B cell (primary cell): ENCODE results near the gene GRPEL1. TPM values are rescaled to one million over a fixed set of nuclear protein-coding genes. Genes with fewer than 3 reads are reported as not detected.
A peak's percentile ranks its signal among the peaks of the same experiment; 100 is the strongest.

Source experiments
- ATAC-seq: fragments of 200-7000 bp; cut with Tn5 transposase; one replicate; pipeline ENCODE4 v1.10.0; 2021; ENCODE audit warnings: low read depth, mild to moderate bottlenecking, moderate number of reproducible peaks, moderate library complexity
- CTCF ChIA-PET: fragments of 350-600 bp; sonication (Branson Sonifier 250); formaldehyde crosslinking; loops from one replicate; lab custom pipeline; 2021; ENCODE audit warnings: antibody characterized with exemption, inconsistent platforms; lab: Charles Lee
- POLR2A ChIA-PET: fragments of 350-600 bp; sonication (Branson Sonifier 250); formaldehyde crosslinking; loops from one replicate; lab custom pipeline; 2021; ENCODE audit warnings: antibody characterized with exemption; lab: Charles Lee
- DNase-seq: peaks from one replicate; pipeline ENCODE4 v3.0.0; 2013
- H2AFZ ChIP-seq: 2 replicates; pipeline ENCODE4 v1.6.1; 2012; ENCODE audit warnings: mild to moderate bottlenecking, low read depth, low read length; ENCODE audit not compliant: insufficient read depth, poor library complexity, severe bottlenecking
- H3K27ac ChIP-seq, 2 donors: 1 replicate in 1 of 2; 2 replicates in 1 of 2; pipeline ENCODE4 v1.5.1; 2012 to 2013; ENCODE audit warnings: low read length in 2 of 2, mild to moderate bottlenecking in 2 of 2, moderate library complexity in 1 of 2
- H3K27me3 ChIP-seq, 4 experiments: fragments of 200-600 bp in 1 of 4; sonication (generic) in 1 of 4; replicated peaks in 1 of 4; 1 replicate in 2 of 4; 2 replicates in 2 of 4; pipeline versions ENCODE4 v1.6.1 to v1.7.0; 2013 to 2016; ENCODE audit warnings: low read length in 3 of 4, mild to moderate bottlenecking in 2 of 4, mixed read lengths in 1 of 4, moderate library complexity in 1 of 4; ENCODE audit not compliant: insufficient read depth in 4 of 4, control insufficient read depth in 3 of 4; ENCODE audit errors: control extremely low read depth in 1 of 4
- H3K36me3 ChIP-seq, 2 experiments: replicated peaks in 1 of 2; 1 replicate in 1 of 2; 2 replicates in 1 of 2; pipeline versions ENCODE4 v1.6.1 to v1.7.1; 2013; ENCODE audit warnings: low read length in 1 of 2; ENCODE audit not compliant: insufficient read depth in 2 of 2, control insufficient read depth in 1 of 2; ENCODE audit errors: control extremely low read depth in 1 of 2, extremely low read depth in 1 of 2
- H3K4me1 ChIP-seq, 2 donors: fragments of 200-600 bp in 1 of 2; sonication (generic) in 1 of 2; 1 replicate in 1 of 2; 2 replicates in 1 of 2; pipeline versions ENCODE4 v1.5.1 to v1.6.1; 2013 to 2017; ENCODE audit warnings: low read length in 2 of 2; ENCODE audit not compliant: control insufficient read depth in 2 of 2, insufficient read depth in 2 of 2
- H3K4me2 ChIP-seq: replicated peaks from 2 replicates; pipeline ENCODE3; 2012; ENCODE audit warnings: mild to moderate bottlenecking, low read depth, low read length; ENCODE audit not compliant: poor library complexity, severe bottlenecking
- H3K4me3 ChIP-seq, 5 experiments: fragments of 200-600 bp in 1 of 5; sonication (generic) in 1 of 5; 1 replicate in 3 of 5; 2 replicates in 2 of 5; pipeline versions ENCODE4 v1.5.1 to v1.7.0; 2011 to 2016; ENCODE audit warnings: low read length in 4 of 5, mild to moderate bottlenecking in 4 of 5, low read depth in 2 of 5, control low read depth in 1 of 5, moderate library complexity in 1 of 5; ENCODE audit not compliant: insufficient read depth in 1 of 5; ENCODE audit errors: control extremely low read depth in 1 of 5, extremely low read depth in 1 of 5
- H3K79me2 ChIP-seq: fragments of 200-600 bp; sonication (generic); one replicate; pipeline ENCODE4 v1.6.0; 2016; ENCODE audit warnings: low read length; ENCODE audit not compliant: control insufficient read depth, insufficient read depth
- H3K9ac ChIP-seq: fragments of 200-600 bp; sonication (generic); 2 replicates; pipeline ENCODE4 v1.6.1; 2017; ENCODE audit warnings: mild to moderate bottlenecking, low read length, moderate library complexity
- H3K9me3 ChIP-seq, 3 donors: one replicate each; pipeline versions ENCODE4 v1.6.1 to v1.7.1; 2013; ENCODE audit warnings: low read length in 2 of 3; ENCODE audit not compliant: control insufficient read depth in 2 of 3, insufficient read depth in 1 of 3; ENCODE audit errors: control extremely low read depth in 1 of 3
- H4K20me1 ChIP-seq: 2 replicates; pipeline ENCODE4 v1.6.0; 2012; ENCODE audit warnings: mild to moderate bottlenecking, low read length; ENCODE audit not compliant: insufficient read depth, control insufficient read depth, poor library complexity, severe bottlenecking
- H3K27ac Mint-ChIP-seq: one replicate; pipeline ENCODE4 v1.8.0; 2021; ENCODE audit warnings: mixed read lengths
- H3K27me3 Mint-ChIP-seq: one replicate; pipeline ENCODE4 v1.8.0; 2021; ENCODE audit warnings: mixed read lengths
- H3K4me1 Mint-ChIP-seq: one replicate; pipeline ENCODE4 v1.8.0; 2021; ENCODE audit warnings: mixed read lengths
- H3K4me3 Mint-ChIP-seq: one replicate; pipeline ENCODE4 v1.8.0; 2021; ENCODE audit warnings: mixed read lengths
- H3K9me3 Mint-ChIP-seq: one replicate; pipeline ENCODE4 v1.8.0; 2022; ENCODE audit warnings: mixed read lengths; ENCODE audit not compliant: insufficient read depth
- CTCF ChIP-seq: fragments of 200-600 bp; IDR thresholded peaks from one replicate; pipeline ENCODE4 v1.8.0; 2022; ENCODE audit warnings: antibody characterized with exemption, mild to moderate bottlenecking
- EZH2 ChIP-seq: IDR thresholded peaks from 2 replicates; pipeline ENCODE4 v1.6.1; 2012; ENCODE audit warnings: borderline replicate concordance, low read depth, mild to moderate bottlenecking, moderate library complexity, low read length; ENCODE audit not compliant: insufficient read depth, poor library complexity, severe bottlenecking
- WGBS: methylation state at CpG from one replicate; pipeline ENCODE4 v1.1.5; 2013; ENCODE audit warnings: missing lambda C conversion rate; ENCODE audit not compliant: insufficient coverage; 5-methylcytosine and 5-hydroxymethylcytosine counted together
- intact Hi-C: fragments of 100-400 bp; cut with micrococcal nuclease; formaldehyde crosslinking; loops from one replicate; pipeline ENCODE4 v1.10.0; 2022
- polyA plus RNA-seq: library from polyadenylated mRNA; depleted of rRNA; stranded (reverse); fragments of >200 nt; gene quantifications from 2 replicates; pipeline ENCODE4 v1.2.3, GENCODE V29; 2012
- total RNA-seq, 2 donors: library from RNA; stranded (reverse); fragments of 120-200 nt in 1 of 2; gene quantifications; 1 replicate in 1 of 2; 2 replicates in 1 of 2; pipeline versions ENCODE4 v1.2.3 to v1.2.4, GENCODE V29; 2013 to 2022

The GRPEL1 gene
- total and polyA plus RNA-seq, 2 donors (not counting 1 experiment from before 2014, with no cell fraction given), result 15.0 to 26.0 TPM

DNA sequence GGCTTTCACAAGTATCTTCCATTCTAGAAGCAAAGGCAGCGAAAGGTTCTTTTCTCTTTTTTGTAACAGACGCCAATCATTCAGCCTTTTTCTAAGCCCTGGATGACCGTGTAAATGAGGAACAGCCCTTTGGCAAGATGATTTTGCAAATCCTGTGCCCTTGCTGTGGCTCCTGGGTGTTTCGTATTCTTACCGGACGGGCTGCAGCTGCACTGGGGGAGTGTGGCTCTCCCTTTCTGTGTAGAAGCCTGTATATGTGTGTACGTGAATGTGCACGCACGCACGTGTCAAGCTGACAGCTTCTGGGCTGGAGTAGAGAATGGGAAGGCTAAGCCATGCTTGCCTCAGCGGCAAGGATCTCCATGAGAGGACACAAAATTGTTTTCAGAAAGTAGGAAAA, 8.2 kb downstream of the GRPEL1 start:
- Histone ChIP-seq H2AFZ (no peak overlapping the region), H3K9me3 (no peaks in the 10 kb centered on the region), H3K79me2 (peaks cover 18% of the 10 kb centered on the region), H3K36me3 (peaks cover 2 to 62% of the 10 kb centered on the region in 2 experiments), H3K27me3 (no peaks in the 10 kb centered on the region), H3K9ac (no peak overlapping the region), H3K4me1 (peaks cover 0 to 6% of the 10 kb centered on the region in 2 donors), H4K20me1 (peaks cover 66% of the 10 kb centered on the region), H3K4me3 (no peak overlapping the region), H3K4me2 (no peak overlapping the region), H3K27ac (no peak overlapping the region)
- CTCF ChIA-PET, result no interaction called here
- Mint-ChIP-seq H3K4me1 (peaks cover 13% of the 10 kb centered on the region), H3K4me3 (no peak overlapping the region), H3K27ac (no peak overlapping the region), H3K9me3 (no peaks in the 10 kb centered on the region), H3K27me3 (no peaks in the 10 kb centered on the region)
- TF ChIP-seq CTCF, result no peak
- no peak for TF ChIP-seq EZH2
- 82% methylated on average over 6 of the region's 11 CpGs for whole genome bisulfite sequencing
- POLR2A ChIA-PET, result interaction anchor here (0.8 kb wide), 1 partner anchor 16 kb away, joined by 3 read pairs; the partner anchor contains the start of gene TADA2B
- intact Hi-C loops, result no loop called here
- DNase-seq (no peak), ATAC-seq (no peak)

DNA sequence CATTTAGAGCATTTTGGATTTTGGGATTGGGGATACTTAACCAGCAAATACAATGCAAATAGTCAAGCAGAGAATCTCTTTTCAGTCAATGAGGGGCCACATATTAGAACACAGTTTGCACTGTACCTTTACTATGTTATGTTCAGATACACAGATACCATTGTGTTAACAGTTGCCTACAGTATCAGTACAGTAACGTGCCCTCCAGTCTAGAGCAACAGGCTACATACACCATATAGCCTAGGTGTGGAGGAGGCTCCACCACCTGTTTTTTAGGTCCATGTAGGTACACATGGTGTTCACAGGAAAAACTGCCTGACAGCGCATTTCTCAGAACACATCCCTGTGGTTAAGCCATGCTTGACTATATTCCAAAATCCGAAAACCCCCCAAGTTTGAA, 9.1 kb downstream of the GRPEL1 start:
- TF ChIP-seq EZH2, result no peak
- TF ChIP-seq CTCF, result no peak
- POLR2A ChIA-PET, result interaction anchor here (0.7 to 1.1 kb wide), 2 partner anchors 9 kb away, joined by 3 read pairs; partner anchors contain the start of gene GRPEL1
- no peak for ATAC-seq
- Histone ChIP-seq H3K36me3 (peaks cover 2 to 66% of the 10 kb centered on the region in 2 experiments), H3K79me2 (peaks cover 24% of the 10 kb centered on the region), H3K9ac (no peak overlapping the region), H3K27ac (peak overlapping the region in 1 of 2 donors; percentile 11), H3K4me2 (no peak overlapping the region), H3K9me3 (no peaks in the 10 kb centered on the region), H3K4me1 (peaks cover 0 to 6% of the 10 kb centered on the region in 2 donors), H3K4me3 (no peak overlapping the region), H2AFZ (no peak overlapping the region), H4K20me1 (peaks cover 72% of the 10 kb centered on the region), H3K27me3 (no peaks in the 10 kb centered on the region)
- WGBS, result 100% methylated on average over 1 of the region's 3 CpGs
- Mint-ChIP-seq H3K27me3 (no peaks in the 10 kb centered on the region), H3K9me3 (no peaks in the 10 kb centered on the region), H3K27ac (peak overlapping the region; percentile 20), H3K4me1 (peaks cover 14% of the 10 kb centered on the region), H3K4me3 (no peak overlapping the region)
- no peak for DNase-seq
- intact Hi-C loops, result no loop called here
- CTCF ChIA-PET, result interaction anchor here (3.3 kb wide), 1 partner anchor 12 kb away, joined by 10 read pairs; no protein-coding TSS in a partner anchor
